Stimulated activated CD4-positive, alpha-beta T cell treated with anti-CD3 and anti-CD28 coated beads, Interleukin-15, amount 100 ng/mL, for 24 hours (primary cell): ENCODE data around the gene ZNF79.
"Not testable (repeated sequence)": the region's sequence is repeated elsewhere in the genome, so short reads cannot be mapped to it uniquely, and the experiment has no call there.

Experiments
- DNase-seq: peaks from one replicate; pipeline ENCODE4 v3.0.0-alpha.2; 2020

ZNF79 gene

GRCh38 chr9:127458921-127459320 lies 34.7 kb downstream of the ZNF79 start:
- DNase-seq = no peak

- no peak for DNase-seq
Measured at GRCh38 chr9:127463382-127463781, 39.2 kb downstream of the ZNF79 start.

GRCh38 chr9:127463911-127464310 lies 39.7 kb downstream of the ZNF79 start:
- DNase-seq = no peak

- DNase-seq = not testable (repeated sequence)
Measured at GRCh38 chr9:127466407-127466917, 42.3 kb downstream of the ZNF79 start.

- DNase-seq = no peak
Measured at GRCh38 chr9:127467621-127468020, 43.4 kb downstream of the ZNF79 start.

GRCh38 chr9:127470662-127471061 lies 46.5 kb downstream of the ZNF79 start:
- no peak for DNase-seq

GRCh38 chr9:127473501-127473900 lies 49.3 kb downstream of the ZNF79 start:
- no peak for DNase-seq

GRCh38 chr9:127473932-127474331 lies 49.8 kb downstream of the ZNF79 start:
- DNase-seq = no peak

GRCh38 chr9:127474592-127474991 lies 50.4 kb downstream of the ZNF79 start:
- DNase-seq = no peak

GRCh38 chr9:127479507-127480081 lies 55.4 kb downstream of the ZNF79 start:
- DNase-seq = no peak

GRCh38 chr9:127482662-127483061 lies 58.5 kb downstream of the ZNF79 start:
- DNase-seq = no peak

GRCh38 chr9:127485995-127486394 lies 61.8 kb downstream of the ZNF79 start:
- DNase-seq = no peak

- no peak for DNase-seq
Measured at GRCh38 chr9:127488946-127489345, 64.8 kb downstream of the ZNF79 start.

GRCh38 chr9:127489471-127490115 lies 65.4 kb downstream of the ZNF79 start:
- DNase-seq = no peak

GRCh38 chr9:127490535-127491230 lies 66.5 kb downstream of the ZNF79 start:
- no peak for DNase-seq

- DNase-seq = no peak
Measured at GRCh38 chr9:127491516-127491915, 67.3 kb downstream of the ZNF79 start.

GRCh38 chr9:127492616-127493015 lies 68.4 kb downstream of the ZNF79 start:
- no peak for DNase-seq

GRCh38 chr9:127493592-127494303 lies 69.6 kb downstream of the ZNF79 start:
- DNase-seq = no peak

- DNase-seq = no peak
Measured at GRCh38 chr9:127494304-127494702, 70.1 kb downstream of the ZNF79 start.
